Measurements from ENCODE around the gene PSMG1. TPM values are rescaled to one million over a fixed set of nuclear protein-coding genes. Genes with fewer than 3 reads are reported as not detected.
A peak's percentile ranks its signal among the peaks of the same experiment; 100 is the strongest.

The PSMG1 gene
- total RNA-seq, 2 experiments from 2014 or later = 59.6 to 66.2 TPM

- Mint-ChIP-seq H3K4me3 (no peak overlapping the region), H3K36me3 (ENCODE audit: low read depth) (peaks cover 56% of the 10 kb centered on the region), H3K27ac (no peak overlapping the region), H3K4me1 (peaks cover 2% of the 10 kb centered on the region), H3K27me3 (no peaks in the 10 kb centered on the region), H3K9me3 (no peaks in the 10 kb centered on the region)
- DNase-seq = no peak
- CTCF ChIA-PET = no interaction called here
- POLR2A ChIA-PET = no interaction called here
Measured at GRCh38 chr21:39208624-39209333, 25.5 kb upstream of the PSMG1 start.

GRCh38 chr21:39204134-39204533 lies 20.9 kb upstream of the PSMG1 start:
- ChIA-PET POLR2A (interaction anchor here (1.1 kb wide), 1 partner anchor 14 kb away, joined by 3 read pairs; no protein-coding TSS in a partner anchor), CTCF (no interaction called here)
- peaks cover 52% of the 10 kb centered on the region for H3K36me3 Mint-ChIP-seq (ENCODE audit: low read depth)
- no peak for DNase-seq
- H3K27ac Mint-ChIP-seq = no peak overlapping the region
- peaks cover 2% of the 10 kb centered on the region for H3K4me1 Mint-ChIP-seq
- H3K4me3 Mint-ChIP-seq = no peak overlapping the region
- H3K9me3 Mint-ChIP-seq = no peaks in the 10 kb centered on the region
- no peaks in the 10 kb centered on the region for H3K27me3 Mint-ChIP-seq

GRCh38 chr21:39198800-39199199 lies 15.5 kb upstream of the PSMG1 start:
- CTCF ChIA-PET = no interaction called here
- Mint-ChIP-seq H3K36me3 (ENCODE audit: low read depth) (peaks cover 65% of the 10 kb centered on the region), H3K4me3 (no peak overlapping the region), H3K9me3 (no peaks in the 10 kb centered on the region), H3K27me3 (no peaks in the 10 kb centered on the region), H3K4me1 (peaks cover 24% of the 10 kb centered on the region), H3K27ac (no peak overlapping the region)
- POLR2A ChIA-PET = interaction anchor here (2.8 kb wide), 1 partner anchor 15 kb away, joined by 11 read pairs; the partner anchor contains the start of gene PSMG1
- no peak for DNase-seq

DNA sequence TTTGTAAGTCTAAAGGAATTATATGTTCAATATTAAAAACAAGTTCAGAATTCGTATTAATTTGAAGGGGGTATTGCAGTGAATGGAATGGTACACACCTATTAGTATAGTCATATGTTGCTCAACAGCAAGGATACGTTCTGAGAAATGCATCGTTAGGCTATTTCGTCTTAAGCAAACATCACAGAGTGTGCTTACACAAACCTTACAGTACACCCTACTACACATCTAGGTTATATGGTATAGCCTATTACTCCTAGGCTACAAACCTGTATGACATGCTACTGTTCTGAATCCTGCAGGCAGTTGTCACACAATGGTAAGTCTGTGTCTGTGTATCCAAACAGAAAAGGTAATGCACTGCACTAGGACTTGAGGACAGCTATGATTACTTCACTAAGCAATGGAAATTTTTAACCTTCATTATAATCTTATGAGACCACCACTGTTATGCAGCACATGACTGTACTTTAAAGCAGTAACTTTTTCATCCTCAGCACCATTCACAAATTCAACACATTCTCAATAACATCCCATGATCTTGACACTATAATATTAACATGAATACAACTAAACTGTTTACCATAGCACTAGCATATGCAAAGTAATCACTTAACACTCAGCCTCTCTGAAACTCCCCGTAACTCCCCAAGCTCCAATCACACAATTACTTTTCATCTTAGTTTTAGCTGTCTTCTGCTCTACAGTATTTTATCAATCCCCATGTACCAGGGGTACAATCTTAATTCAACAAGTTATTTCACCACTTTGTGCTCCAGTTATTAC lies 14.4 kb upstream of the PSMG1 start:
- Mint-ChIP-seq H3K4me1 (peaks cover 24% of the 10 kb centered on the region), H3K36me3 (ENCODE audit: low read depth) (peaks cover 61% of the 10 kb centered on the region), H3K27ac (no peak overlapping the region), H3K9me3 (no peaks in the 10 kb centered on the region), H3K4me3 (no peak overlapping the region), H3K27me3 (no peaks in the 10 kb centered on the region)
- CTCF ChIA-PET = interaction anchor here (1.0 kb wide), 1 partner anchor 14 kb away, joined by 3 read pairs; the partner anchor contains the start of gene PSMG1
- no peak for DNase-seq
- POLR2A ChIA-PET = interaction anchor here (2.5 kb wide), 1 partner anchor 14 kb away, joined by 22 read pairs; the partner anchor contains the start of gene PSMG1

DNA sequence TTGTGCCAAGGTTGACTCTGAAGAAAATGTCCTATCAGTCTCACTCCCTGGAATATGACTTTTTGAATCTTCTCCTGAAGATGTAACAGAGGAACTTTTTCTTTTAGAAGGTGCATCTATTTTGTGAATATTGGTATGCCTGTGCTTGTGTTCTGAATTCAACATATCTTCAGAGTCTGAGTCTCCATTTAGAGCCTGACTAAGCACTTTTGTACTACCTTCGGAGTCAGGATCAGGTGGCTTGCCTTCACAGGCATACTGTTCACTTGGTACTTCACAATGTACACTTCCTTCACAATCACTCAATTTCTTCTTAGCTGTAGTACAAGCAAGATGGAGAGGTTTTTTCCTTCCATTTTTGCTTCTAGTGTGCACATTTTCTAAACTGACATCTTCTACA lies 13.6 kb upstream of the PSMG1 start:
- ChIA-PET POLR2A (interaction anchor here (1.0 to 2.5 kb wide), 2 partner anchors 13 to 59 kb away, joined by 3 to 22 read pairs; partner anchors contain the start of gene PSMG1), CTCF (interaction anchor here (1.0 kb wide), 1 partner anchor 13 kb away, joined by 3 read pairs; the partner anchor contains the start of gene PSMG1)
- H3K27me3 Mint-ChIP-seq = no peaks in the 10 kb centered on the region
- H3K27ac Mint-ChIP-seq = peak overlapping the region; percentile 71
- H3K4me3 Mint-ChIP-seq = peak overlapping the region; percentile 56
- no peaks in the 10 kb centered on the region for H3K9me3 Mint-ChIP-seq
- H3K36me3 Mint-ChIP-seq (ENCODE audit: low read depth) = peaks cover 62% of the 10 kb centered on the region
- DNase-seq = no peak
- peaks cover 24% of the 10 kb centered on the region for H3K4me1 Mint-ChIP-seq

GRCh38 chr21:39196310-39196709 lies 13.1 kb upstream of the PSMG1 start:
- H3K4me3 Mint-ChIP-seq = peak overlapping the region; percentile 56

GRCh38 chr21:39193380-39193779 lies 10.1 kb upstream of the PSMG1 start:
- CTCF ChIA-PET = no interaction called here
- Mint-ChIP-seq H3K9me3 (no peaks in the 10 kb centered on the region), H3K4me3 (no peak overlapping the region), H3K36me3 (ENCODE audit: low read depth) (peaks cover 49% of the 10 kb centered on the region), H3K27me3 (no peaks in the 10 kb centered on the region), H3K4me1 (peaks cover 32% of the 10 kb centered on the region), H3K27ac (no peak overlapping the region)
- POLR2A ChIA-PET = interaction anchor here (0.7 kb wide), 1 partner anchor 10 kb away, joined by 3 read pairs; the partner anchor contains the start of gene PSMG1
- no peak for DNase-seq

More at GRCh38 chr21:39196310-39196709, 13.1 kb upstream of the PSMG1 start:
- CTCF ChIA-PET = interaction anchor here (1.0 kb wide), 1 partner anchor 13 kb away, joined by 3 read pairs; the partner anchor contains the start of gene PSMG1
- Mint-ChIP-seq H3K4me1 (peaks cover 24% of the 10 kb centered on the region), H3K9me3 (no peaks in the 10 kb centered on the region), H3K36me3 (ENCODE audit: low read depth) (peaks cover 61% of the 10 kb centered on the region), H3K27ac (peak overlapping the region; percentile 71), H3K27me3 (no peaks in the 10 kb centered on the region)
- POLR2A ChIA-PET = interaction anchor here (1.0 to 2.5 kb wide), 2 partner anchors 13 to 59 kb away, joined by 3 to 22 read pairs; partner anchors contain the start of gene PSMG1
- no peak for DNase-seq

GRCh38 chr21:39189857-39190604 lies 6.8 kb upstream of the PSMG1 start:
- Mint-ChIP-seq H3K4me3 (no peak overlapping the region), H3K9me3 (no peaks in the 10 kb centered on the region), H3K4me1 (peaks cover 12% of the 10 kb centered on the region), H3K27me3 (no peaks in the 10 kb centered on the region), H3K27ac (no peak overlapping the region), H3K36me3 (ENCODE audit: low read depth) (peaks cover 28% of the 10 kb centered on the region)
- DNase-seq = no peak
- CTCF ChIA-PET = interaction anchor here (0.7 kb wide), 1 partner anchor 9 kb away, joined by 3 read pairs; no protein-coding TSS in a partner anchor
- POLR2A ChIA-PET = interaction anchor here (1.2 to 1.3 kb wide), 2 partner anchors 25 to 190 kb away, joined by 3 read pairs; a partner anchor contains a TSS

DNA sequence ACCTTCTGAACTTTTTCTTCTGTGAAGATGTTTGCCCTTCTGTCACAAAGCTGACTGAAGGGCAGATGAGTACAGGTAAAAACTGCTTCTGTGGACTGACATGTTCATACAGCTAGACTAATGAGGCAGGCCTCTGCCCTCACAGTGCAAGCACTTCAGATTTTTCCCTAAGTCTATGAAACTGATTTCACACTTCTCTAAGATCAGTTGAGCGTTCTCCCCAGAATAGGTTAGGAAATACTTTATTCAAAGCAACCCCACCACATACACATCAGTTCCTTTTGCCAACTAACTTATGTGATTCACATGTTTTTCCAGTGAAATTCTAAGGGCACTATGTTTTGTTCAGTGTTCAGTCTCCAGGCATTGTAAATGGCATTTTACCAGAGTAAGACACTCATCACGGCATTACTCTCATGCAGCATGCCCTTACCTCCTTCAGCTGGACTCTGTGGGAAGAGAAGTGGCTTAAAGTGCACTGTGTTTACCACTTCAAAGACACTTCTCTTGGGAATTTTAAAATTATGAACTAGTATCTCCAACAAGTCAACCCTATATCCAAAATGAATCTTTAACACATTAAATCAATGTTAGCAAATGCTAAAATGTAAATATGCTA lies 5.4 kb upstream of the PSMG1 start:
- POLR2A ChIA-PET = no interaction called here
- Mint-ChIP-seq H3K27me3 (no peaks in the 10 kb centered on the region), H3K4me1 (peaks cover 23% of the 10 kb centered on the region), H3K4me3 (no peak overlapping the region), H3K9me3 (no peaks in the 10 kb centered on the region), H3K36me3 (ENCODE audit: low read depth) (peaks cover 21% of the 10 kb centered on the region), H3K27ac (no peak overlapping the region)
- CTCF ChIA-PET = no interaction called here
- no peak for DNase-seq

DNA sequence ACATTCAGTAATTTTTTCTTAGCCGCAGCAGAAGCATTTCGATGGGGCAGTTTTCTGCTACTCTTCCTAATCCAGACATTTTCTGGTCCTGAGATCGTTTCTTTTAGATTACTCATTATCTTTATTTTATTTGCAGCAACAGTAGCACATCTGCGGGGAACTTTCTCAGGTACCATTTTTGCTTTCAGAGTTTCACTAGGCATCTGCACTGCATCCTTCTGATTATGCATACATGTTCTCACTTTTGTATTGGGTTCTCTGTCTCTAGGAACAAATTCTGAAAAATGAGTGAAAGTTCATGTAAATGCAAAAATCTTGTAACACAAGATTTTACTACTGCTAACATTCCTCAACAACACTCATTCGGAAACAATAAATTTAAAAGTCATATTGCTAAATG lies 3.9 kb upstream of the PSMG1 start:
- Mint-ChIP-seq H3K4me3 (no peak overlapping the region), H3K27ac (no peak overlapping the region), H3K27me3 (no peaks in the 10 kb centered on the region), H3K36me3 (ENCODE audit: low read depth) (peaks cover 27% of the 10 kb centered on the region), H3K4me1 (peaks cover 26% of the 10 kb centered on the region), H3K9me3 (no peaks in the 10 kb centered on the region)
- ChIA-PET CTCF (interaction anchor here (1.4 kb wide), 1 partner anchor 11 kb away, joined by 3 read pairs; no protein-coding TSS in a partner anchor), POLR2A (no interaction called here)
- no peak for DNase-seq

DNA sequence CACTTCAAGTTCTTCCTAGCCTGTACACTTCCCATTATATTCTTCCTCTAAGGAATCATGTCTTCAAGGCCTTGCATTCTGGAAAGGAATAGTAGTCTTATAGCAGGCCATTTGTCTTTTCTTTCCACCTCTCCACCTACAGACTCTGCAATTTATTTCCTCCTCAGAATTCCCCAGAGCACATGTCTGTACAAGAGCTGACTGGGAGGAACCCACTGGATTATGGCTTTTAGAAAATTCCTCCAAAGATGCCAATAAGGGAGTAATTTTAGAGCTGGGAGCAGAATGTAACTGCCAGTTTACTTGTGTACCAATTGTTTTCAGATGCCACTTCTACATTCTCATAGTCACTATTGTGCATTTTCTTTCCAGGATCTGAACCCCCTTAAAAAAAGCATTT lies 3.4 kb upstream of the PSMG1 start:
- CTCF ChIA-PET = interaction anchor here (1.4 kb wide), 1 partner anchor 10 kb away, joined by 3 read pairs; no protein-coding TSS in a partner anchor
- no peak for DNase-seq
- Mint-ChIP-seq H3K36me3 (ENCODE audit: low read depth) (peaks cover 25% of the 10 kb centered on the region), H3K9me3 (no peaks in the 10 kb centered on the region), H3K4me3 (no peak overlapping the region), H3K4me1 (peaks cover 31% of the 10 kb centered on the region), H3K27me3 (no peaks in the 10 kb centered on the region), H3K27ac (no peak overlapping the region)
- POLR2A ChIA-PET = interaction anchor here (4.2 kb wide), 1 partner anchor 127 kb away, joined by 60 read pairs; the partner anchor contains the start of gene BRWD1

DNA sequence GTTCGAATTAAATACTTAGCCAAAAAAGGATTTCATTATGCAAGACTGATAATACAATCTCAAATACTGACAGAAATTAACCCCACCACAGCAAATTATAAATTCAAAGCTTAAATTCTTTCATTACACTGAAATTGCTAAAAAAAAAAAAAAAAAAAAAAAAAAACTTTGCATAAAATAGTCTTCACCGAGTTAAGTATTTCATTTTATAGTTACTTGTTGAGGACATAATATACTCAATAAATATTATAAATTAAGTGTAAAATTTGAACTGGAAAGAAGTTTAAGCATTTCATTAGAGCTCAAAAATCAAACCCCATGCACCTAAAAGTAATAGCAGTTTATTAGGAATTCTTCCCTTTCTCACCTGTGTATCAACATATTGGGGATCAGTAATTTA lies 1.9 kb upstream of the PSMG1 start:
- peaks cover 36% of the 10 kb centered on the region for H3K4me1 Mint-ChIP-seq
- POLR2A ChIA-PET = interaction anchor here (2.4 to 4.2 kb wide), 5 partner anchors 15 to 201 kb away, joined by 11 to 60 read pairs (median 42); partner anchors contain the start of genes BRWD1 and HMGN1
- peaks cover 21% of the 10 kb centered on the region for H3K36me3 Mint-ChIP-seq (ENCODE audit: low read depth)
- no peak overlapping the region for H3K27ac Mint-ChIP-seq
- no peaks in the 10 kb centered on the region for H3K9me3 Mint-ChIP-seq
- H3K4me3 Mint-ChIP-seq = peak overlapping the region; percentile 25
- DNase-seq = no peak
- no peaks in the 10 kb centered on the region for H3K27me3 Mint-ChIP-seq
- CTCF ChIA-PET = interaction anchor here (1.2 to 2.7 kb wide), 2 partner anchors 202 to 380 kb away, joined by 3 to 12 read pairs; no protein-coding TSS in a partner anchor

All from activated CD4-positive, alpha-beta memory T cell treated with anti-CD3 and anti-CD28 coated beads, Interleukin-2, amount 10 ng/mL, durations not matched to agents 7 days and 5 days (primary cell).